Endothelial cell (in vitro differentiated cells): Measurements from ENCODE around the gene TRPM5. TPM values are rescaled to one million over a fixed set of nuclear protein-coding genes. Genes with fewer than 3 reads are reported as not detected.

Source experiments
- DNase-seq: peaks from one replicate; pipeline ENCODE4 v3.0.0; 2021; ENCODE audit warnings: low spot score
- H3K27ac Mint-ChIP-seq: one replicate; pipeline ENCODE4 v1.8.0; 2021; ENCODE audit warnings: mixed read lengths, inconsistent platforms; ENCODE audit not compliant: unreplicated experiment
- H3K27me3 Mint-ChIP-seq: one replicate; pipeline ENCODE4 v1.8.0; 2021; ENCODE audit warnings: mild to moderate bottlenecking, moderate library complexity, mixed read lengths, inconsistent platforms; ENCODE audit not compliant: unreplicated experiment
- H3K36me3 Mint-ChIP-seq: one replicate; pipeline ENCODE4 v1.8.0; 2021; ENCODE audit warnings: mild to moderate bottlenecking, low read depth, mixed read lengths, inconsistent platforms; ENCODE audit not compliant: unreplicated experiment
- H3K4me1 Mint-ChIP-seq: one replicate; pipeline ENCODE4 v1.8.0; 2021; ENCODE audit warnings: mild to moderate bottlenecking, mixed read lengths, inconsistent platforms; ENCODE audit not compliant: unreplicated experiment
- H3K4me3 Mint-ChIP-seq: one replicate; pipeline ENCODE4 v1.8.0; 2021; ENCODE audit warnings: mild to moderate bottlenecking, mixed read lengths, inconsistent platforms; ENCODE audit not compliant: unreplicated experiment
- H3K9me3 Mint-ChIP-seq: one replicate; pipeline ENCODE4 v1.8.0; 2021; ENCODE audit warnings: mixed read lengths, inconsistent platforms; ENCODE audit not compliant: unreplicated experiment
- CTCF ChIP-seq: fragments of 200-600 bp; sonication (generic); IDR thresholded peaks from one replicate; pipeline ENCODE4 v1.5.0; 2021; ENCODE audit warnings: antibody characterized with exemption; ENCODE audit not compliant: unreplicated experiment
- total RNA-seq: library from RNA; stranded (reverse); fragmentation: NEBNext Ultra II Directional; extraction: Animal tissue kit (Norgen Biotek cat#: 25700); gene quantifications from one replicate; pipeline ENCODE4 v1.2.1, GENCODE V29; 2021; ENCODE audit not compliant: unreplicated experiment

TRPM5 gene
- total RNA-seq, 1 donor from 2014 or later: 0.38 TPM

- no peak for TF ChIP-seq CTCF
- no peaks in the 10 kb centered on the region for H3K4me1 Mint-ChIP-seq
- peaks cover 6% of the 10 kb centered on the region for H3K27me3 Mint-ChIP-seq
- H3K36me3 Mint-ChIP-seq: no peaks in the 10 kb centered on the region
- DNase-seq: no peak
- H3K9me3 Mint-ChIP-seq: no peaks in the 10 kb centered on the region
- H3K4me3 Mint-ChIP-seq: no peak overlapping the region
- no peak overlapping the region for H3K27ac Mint-ChIP-seq
Observed at GRCh38 chr11:2424811-2425495, 19.4 kb downstream of the TRPM5 start.

- H3K9me3 Mint-ChIP-seq: no peaks in the 10 kb centered on the region
- H3K36me3 Mint-ChIP-seq: no peaks in the 10 kb centered on the region
- peaks cover 6% of the 10 kb centered on the region for H3K27me3 Mint-ChIP-seq
Observed at GRCh38 chr11:2423157-2424025, 20.9 kb downstream of the TRPM5 start.

GRCh38 chr11:2422461-2423156 lies 21.7 kb downstream of the TRPM5 start:
- Mint-ChIP-seq H3K4me3 (no peak overlapping the region), H3K4me1 (no peaks in the 10 kb centered on the region), H3K9me3 (no peaks in the 10 kb centered on the region), H3K36me3 (no peaks in the 10 kb centered on the region), H3K27me3 (peaks cover 6% of the 10 kb centered on the region), H3K27ac (no peak overlapping the region)
- DNase-seq: no peak
- TF ChIP-seq CTCF: no peak

More at GRCh38 chr11:2423157-2424025, 20.9 kb downstream of the TRPM5 start:
- DNase-seq: no peak
- no peak for TF ChIP-seq CTCF
- Mint-ChIP-seq H3K27ac (no peak overlapping the region), H3K4me3 (no peak overlapping the region), H3K4me1 (no peaks in the 10 kb centered on the region)

- H3K36me3 Mint-ChIP-seq: no peaks in the 10 kb centered on the region
- no peak for TF ChIP-seq CTCF
- DNase-seq: no peak
- H3K9me3 Mint-ChIP-seq: no peaks in the 10 kb centered on the region
- no peak overlapping the region for H3K4me3 Mint-ChIP-seq
- H3K4me1 Mint-ChIP-seq: no peaks in the 10 kb centered on the region
- H3K27me3 Mint-ChIP-seq: peaks cover 8% of the 10 kb centered on the region
- H3K27ac Mint-ChIP-seq: no peak overlapping the region
Observed at GRCh38 chr11:2421996-2422395, 22.3 kb downstream of the TRPM5 start.
